ENCODE measurements around the gene GMCL1.

Gene GMCL1

GRCh38 chr2:69797235-69797634, 32.2 kb upstream of the GMCL1 start:
- Histone ChIP-seq H3K27me3 (ENCODE audit: control insufficient read depth, low read length) (no peaks in the 10 kb centered on the region), H3K9me2 (replicated peaks; ENCODE audit: control insufficient read depth, low read length) (no peaks in the 10 kb centered on the region), H3K4me2 (ENCODE audit: low read length) (no peak overlapping the region), H3K27ac (ENCODE audit: low read depth, low read length) (no peak overlapping the region), H3K79me2 (ENCODE audit: control insufficient read depth, low read length) (no peaks in the 10 kb centered on the region), H3K36me3 (ENCODE audit: control insufficient read depth, low read length) (no peaks in the 10 kb centered on the region), H3K9me3 (ENCODE audit: control insufficient read depth, insufficient read depth, low read length) (no peaks in the 10 kb centered on the region), H4K20me1 (ENCODE audit: control insufficient read depth, insufficient read depth, low read depth, low read length) (no peaks in the 10 kb centered on the region), H3K4me1 (ENCODE audit: control insufficient read depth, low read length) (peaks cover 28% of the 10 kb centered on the region), H3F3A (ENCODE audit: control insufficient read depth, insufficient read depth) (no peaks in the 10 kb centered on the region), H3K4me3 (ENCODE audit: low read length) (no peak overlapping the region)
- no peak for TF ChIP-seq EZH2phosphoT487 (IDR thresholded peaks at IDR 0.05; ENCODE audit: borderline replicate concordance, low read length)
- TF ChIP-seq CTCF (IDR thresholded peaks at IDR 0.05; ENCODE audit: low read depth, low read length, poor library complexity, severe bottlenecking): no peak

GRCh38 chr2:69797836-69798289, 31.6 kb upstream of the GMCL1 start:
- Histone ChIP-seq H3K4me1 (ENCODE audit: control insufficient read depth, low read length) (peaks cover 34% of the 10 kb centered on the region), H3K4me2 (ENCODE audit: low read length) (peak overlapping the region; percentile 64)
- TF ChIP-seq EZH2phosphoT487 (IDR thresholded peaks at IDR 0.05; ENCODE audit: borderline replicate concordance, low read length) (no peak), CTCF (IDR thresholded peaks at IDR 0.05; ENCODE audit: low read depth, low read length, poor library complexity, severe bottlenecking) (no peak)

GRCh38 chr2:69798290-69798908, 31.1 kb upstream of the GMCL1 start:
- H4K20me1 ChIP-seq (ENCODE audit: control insufficient read depth, insufficient read depth, low read depth, low read length): no peaks in the 10 kb centered on the region
- H3K4me2 ChIP-seq (ENCODE audit: low read length): peak overlapping the region; percentile 64
- no peaks in the 10 kb centered on the region for H3K79me2 ChIP-seq (ENCODE audit: control insufficient read depth, low read length)
- H3F3A ChIP-seq (ENCODE audit: control insufficient read depth, insufficient read depth): no peaks in the 10 kb centered on the region
- no peaks in the 10 kb centered on the region for H3K27me3 ChIP-seq (ENCODE audit: control insufficient read depth, low read length)
- H3K9me2 ChIP-seq (replicated peaks; ENCODE audit: control insufficient read depth, low read length): no peaks in the 10 kb centered on the region
- peaks cover 40% of the 10 kb centered on the region for H3K4me1 ChIP-seq (ENCODE audit: control insufficient read depth, low read length)
- no peak overlapping the region for H3K27ac ChIP-seq (ENCODE audit: low read depth, low read length)
- TF ChIP-seq CTCF (IDR thresholded peaks at IDR 0.05; ENCODE audit: low read depth, low read length, poor library complexity, severe bottlenecking) (no peak), EZH2phosphoT487 (IDR thresholded peaks at IDR 0.05; ENCODE audit: borderline replicate concordance, low read length) (no peak)
- no peaks in the 10 kb centered on the region for H3K36me3 ChIP-seq (ENCODE audit: control insufficient read depth, low read length)
- peak overlapping the region; percentile 50 for H3K4me3 ChIP-seq (ENCODE audit: low read length)
- no peaks in the 10 kb centered on the region for H3K9me3 ChIP-seq (ENCODE audit: control insufficient read depth, insufficient read depth, low read length)

More at GRCh38 chr2:69797836-69798289, 31.6 kb upstream of the GMCL1 start:
- no peaks in the 10 kb centered on the region for H4K20me1 ChIP-seq (ENCODE audit: control insufficient read depth, insufficient read depth, low read depth, low read length)
- no peaks in the 10 kb centered on the region for H3K9me3 ChIP-seq (ENCODE audit: control insufficient read depth, insufficient read depth, low read length)
- H3K79me2 ChIP-seq (ENCODE audit: control insufficient read depth, low read length): no peaks in the 10 kb centered on the region
- H3K9me2 ChIP-seq (replicated peaks; ENCODE audit: control insufficient read depth, low read length): no peaks in the 10 kb centered on the region
- no peaks in the 10 kb centered on the region for H3F3A ChIP-seq (ENCODE audit: control insufficient read depth, insufficient read depth)
- peak overlapping the region; percentile 50; the same call in 1 of the 2 replicates for H3K4me3 ChIP-seq (ENCODE audit: low read length)
- H3K36me3 ChIP-seq (ENCODE audit: control insufficient read depth, low read length): no peaks in the 10 kb centered on the region
- H3K27me3 ChIP-seq (ENCODE audit: control insufficient read depth, low read length): no peaks in the 10 kb centered on the region
- H3K27ac ChIP-seq (ENCODE audit: low read depth, low read length): no peak overlapping the region

All from DOHH2 (cell line).